Head of caudate nucleus (tissue), 42 donors: ENCODE measurements around the gene CDKL1.
"Not testable (repeated sequence)": the region's sequence is repeated elsewhere in the genome, so short reads cannot be mapped to it uniquely, and the experiment has no call there.

ENCODE experiments used
- DNase-seq, 42 donors: peaks; one replicate each; pipeline versions ENCODE4 v3.0.0 to v3.0.0-alpha.2; 2020 to 2021; ENCODE audit warnings: mixed read lengths in 7 of 42
- intact Hi-C: fragments of 100-400 bp; cut with DNase I; formaldehyde crosslinking; loops from one replicate; pipeline ENCODE4 v1.15.0; 2022

The CDKL1 gene

GRCh38 chr14:50394713-50395112 lies 2.0 kb downstream of the CDKL1 start:
- DNase-seq = no peak
- intact Hi-C loops = loop anchor here (10.0 kb wide), 2 partner anchors 50 to 80 kb away; partner anchors contain the start of genes DMAC2L and L2HGDH

- DNase-seq = no peak
- intact Hi-C loops = loop anchor here (10.0 kb wide), 2 partner anchors 45 to 75 kb away; partner anchors contain the start of genes DMAC2L and L2HGDH
Observed at GRCh38 chr14:50389668-50390441, 6.8 kb downstream of the CDKL1 start.

DNA sequence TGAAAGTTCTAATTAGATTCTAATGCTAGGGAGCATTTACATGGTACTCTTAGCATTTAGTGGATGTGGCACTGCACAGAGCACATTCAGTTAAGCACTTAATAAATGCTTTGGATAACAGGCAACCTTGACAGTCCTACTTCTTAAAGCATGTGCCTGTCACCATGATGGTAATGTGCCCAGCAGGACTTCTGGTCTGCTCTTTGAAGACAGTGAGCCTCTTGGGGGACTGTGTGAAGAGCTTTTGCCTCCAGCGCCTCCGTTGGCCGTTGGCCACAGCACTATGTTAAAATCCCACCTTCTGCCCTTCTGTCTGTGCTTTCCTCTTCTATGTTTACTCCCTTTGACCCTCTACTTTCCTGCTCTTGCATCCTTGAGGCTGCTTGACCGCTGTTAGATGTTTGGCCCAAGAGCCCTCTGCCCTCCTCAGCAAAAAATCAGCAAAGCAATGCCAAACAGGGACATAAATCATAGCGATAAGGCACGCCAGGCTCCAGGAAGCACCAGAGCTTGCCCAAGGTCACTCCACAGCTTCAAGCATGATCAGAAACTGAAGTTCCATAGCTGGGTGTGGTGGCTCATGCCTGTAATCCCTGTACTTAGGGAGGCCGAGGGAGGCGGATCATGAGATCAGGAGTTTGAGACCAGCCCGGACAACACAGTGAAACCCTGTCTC lies 8.3 kb downstream of the CDKL1 start:
- DNase-seq = no peak
- intact Hi-C loops = no loop called here

- intact Hi-C loops = no loop called here
- no peak for DNase-seq
Observed at GRCh38 chr14:50387548-50387947, 9.1 kb downstream of the CDKL1 start.

- intact Hi-C loops = no loop called here
- no peak for DNase-seq
Observed at GRCh38 chr14:50383618-50384225, 13.0 kb downstream of the CDKL1 start.

GRCh38 chr14:50381823-50382287 lies 14.8 kb downstream of the CDKL1 start:
- no peak for DNase-seq

DNA sequence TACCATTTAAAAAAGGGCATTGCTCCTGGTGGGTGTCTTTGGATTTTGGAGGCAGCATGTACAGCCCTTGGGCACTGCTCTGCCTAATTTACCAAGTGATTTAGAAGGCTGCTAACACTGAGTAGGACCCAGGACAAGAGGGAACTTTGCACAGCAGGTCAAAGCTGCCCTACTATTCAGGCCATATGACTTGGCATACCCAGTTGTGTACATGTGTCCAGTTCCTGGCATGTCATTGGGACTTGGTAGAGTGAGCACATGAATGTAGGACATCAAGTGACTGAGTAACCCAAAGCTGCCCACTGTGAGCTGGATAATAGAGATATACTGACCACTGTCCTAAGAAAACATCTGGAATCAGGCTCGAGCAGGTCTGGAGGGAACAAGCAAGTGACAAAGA lies 15.7 kb downstream of the CDKL1 start:
- intact Hi-C loops = no loop called here
- no peak for DNase-seq

More at GRCh38 chr14:50381823-50382287, 14.8 kb downstream of the CDKL1 start:
- intact Hi-C loops = no loop called here

DNA sequence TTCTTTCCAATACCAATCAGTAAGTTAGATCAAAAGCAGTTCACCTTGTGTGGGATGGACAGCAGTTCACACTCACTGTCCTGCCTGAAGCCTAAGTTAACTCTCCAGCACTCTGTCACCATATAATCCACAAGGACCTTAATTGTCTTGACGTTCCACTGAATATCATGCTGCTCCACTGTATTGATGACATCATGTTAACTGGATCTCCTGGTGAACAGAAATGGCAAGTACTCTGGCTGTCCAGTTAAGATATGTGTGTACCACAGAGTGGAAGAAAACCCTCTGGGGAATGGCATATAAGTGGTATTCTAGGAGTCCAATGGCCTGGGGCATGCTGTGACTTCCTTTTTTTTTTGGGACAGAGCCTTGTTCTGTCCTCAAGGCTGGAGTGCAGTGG lies 16.2 kb downstream of the CDKL1 start:
- DNase-seq = no peak
- intact Hi-C loops = no loop called here

DNA sequence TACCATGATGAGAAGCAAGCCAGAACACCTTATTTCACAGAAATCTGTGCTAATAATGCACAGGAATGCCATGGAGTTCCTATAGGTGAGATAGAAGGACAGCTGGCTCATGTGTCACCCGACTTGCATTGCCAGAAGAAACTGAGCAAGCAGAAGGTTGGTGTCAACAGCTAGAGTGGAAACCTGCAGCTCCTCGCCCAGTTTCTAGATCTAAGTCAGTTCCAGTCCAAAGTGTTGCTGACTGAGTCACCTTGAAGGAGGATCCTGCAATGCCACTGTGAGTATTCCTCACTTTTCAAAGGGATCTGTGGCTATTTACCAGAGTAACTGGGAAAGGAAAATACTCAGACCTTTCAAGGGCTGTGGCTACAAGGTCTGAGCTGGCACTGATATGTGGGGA lies 17.1 kb downstream of the CDKL1 start:
- DNase-seq = no peak
- intact Hi-C loops = no loop called here

- intact Hi-C loops = no loop called here
- DNase-seq = no peak
Observed at GRCh38 chr14:50377550-50378085, 19.1 kb downstream of the CDKL1 start.

- intact Hi-C loops = no loop called here
- no peak for DNase-seq
Observed at GRCh38 chr14:50375760-50376159, 20.9 kb downstream of the CDKL1 start.

DNA sequence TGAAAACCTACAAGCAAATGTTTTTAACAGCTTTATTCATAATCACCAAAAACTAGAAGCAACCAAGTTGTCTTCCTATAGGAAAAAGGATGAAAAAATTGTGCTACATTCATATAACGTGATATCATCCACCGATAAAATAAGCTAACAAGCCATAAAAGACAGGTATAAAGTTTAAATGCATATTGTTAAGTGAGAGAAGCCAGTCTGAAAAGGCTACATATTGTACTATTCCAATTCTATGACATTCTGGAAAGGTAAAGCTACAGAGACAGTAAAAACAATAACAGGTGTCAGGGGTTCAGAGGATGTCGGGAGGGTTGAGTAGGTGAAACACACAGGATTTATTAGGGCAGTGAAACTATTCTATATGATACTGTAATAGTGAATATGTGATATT lies 22.7 kb downstream of the CDKL1 start:
- intact Hi-C loops = no loop called here
- no peak for DNase-seq

- intact Hi-C loops = no loop called here
- no peak for DNase-seq
Observed at GRCh38 chr14:50371546-50371945, 25.1 kb downstream of the CDKL1 start.

- intact Hi-C loops = no loop called here
- no peak for DNase-seq
Observed at GRCh38 chr14:50366589-50366988, 30.1 kb downstream of the CDKL1 start.

- intact Hi-C loops = no loop called here
- no peak for DNase-seq
Observed at GRCh38 chr14:50366115-50366514, 30.6 kb downstream of the CDKL1 start.

DNA sequence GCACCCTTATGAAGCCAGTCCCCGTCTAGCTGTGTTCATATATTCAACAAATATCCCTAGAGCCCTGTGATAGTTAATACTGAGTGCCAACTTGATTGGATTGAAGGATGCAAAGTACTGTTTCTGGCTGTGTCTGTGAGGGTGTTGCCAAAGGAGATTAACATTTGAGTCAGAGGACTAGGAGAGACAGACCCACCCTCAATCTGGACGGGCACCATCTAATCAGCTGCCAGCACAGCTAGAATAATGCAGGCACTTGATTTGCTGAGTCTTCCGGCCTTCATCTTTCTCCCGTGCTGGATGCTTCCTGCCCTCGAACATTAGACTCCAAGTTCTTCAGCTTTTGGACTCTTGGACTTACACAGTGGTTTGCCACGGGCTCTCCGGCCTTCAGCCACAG lies 31.1 kb downstream of the CDKL1 start:
- intact Hi-C loops, DNase-seq: not testable (repeated sequence)

- intact Hi-C loops = no loop called here
- no peak for DNase-seq
Observed at GRCh38 chr14:50364792-50365191, 31.9 kb downstream of the CDKL1 start.

- DNase-seq = no peak
- intact Hi-C loops = no loop called here
Observed at GRCh38 chr14:50363714-50364111, 33.0 kb downstream of the CDKL1 start.

DNA sequence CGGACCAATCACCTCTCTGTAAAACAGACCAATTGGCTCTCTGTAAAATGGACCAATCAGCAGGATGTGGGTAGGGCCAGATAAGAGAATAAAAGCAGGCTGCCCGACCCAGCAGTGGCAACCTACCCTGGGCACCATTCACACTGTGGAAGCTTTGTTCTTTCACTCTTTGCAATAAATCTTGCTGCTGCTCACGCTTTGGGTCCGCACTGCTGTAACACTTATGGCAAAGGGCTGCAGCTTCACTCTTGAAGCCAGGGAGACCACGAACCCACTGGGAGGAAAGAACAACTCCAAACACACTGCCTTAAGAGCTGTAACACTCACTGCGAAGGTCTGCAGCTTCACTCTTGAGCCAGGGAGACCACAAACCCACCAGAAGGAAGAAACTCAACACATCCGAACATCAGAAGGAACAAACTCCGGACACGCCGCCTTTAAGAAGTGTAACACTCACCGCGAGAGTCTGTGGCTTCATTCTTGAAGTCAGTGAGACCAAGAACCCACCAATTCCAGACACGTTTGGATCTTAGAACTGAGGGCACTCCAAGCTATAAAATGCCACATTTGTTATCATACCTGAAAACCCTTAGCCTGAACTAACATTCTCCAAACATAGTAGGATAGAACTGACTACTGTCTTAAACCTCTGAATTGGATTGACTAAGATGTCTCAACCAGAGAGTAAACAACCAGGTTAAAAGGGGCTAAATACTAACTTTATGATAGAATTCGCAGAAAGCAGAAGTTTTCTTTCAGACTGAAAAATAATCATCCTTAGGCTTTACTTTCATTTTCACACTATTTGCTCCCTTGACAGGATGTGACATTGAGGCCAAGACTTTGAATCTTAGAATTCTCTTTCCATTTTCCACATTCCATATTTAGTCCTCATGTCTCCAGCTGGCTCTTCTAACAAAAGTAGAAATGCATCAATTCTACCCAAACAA lies 33.6 kb downstream of the CDKL1 start:
- no peak for DNase-seq
- intact Hi-C loops = no loop called here
